Osteoblast (primary cell): ENCODE data around the gene TGM1. TPM values are rescaled to one million over a fixed set of nuclear protein-coding genes. Genes with fewer than 3 reads are reported as not detected.

Source experiments
- DNase-seq: peaks from one replicate; pipeline ENCODE4 v3.0.0; 2011; ENCODE audit warnings: low spot score, mixed read lengths; ENCODE audit not compliant: insufficient read length; ENCODE audit errors: missing footprints
- H2AFZ ChIP-seq: 2 replicates; pipeline ENCODE4 v1.6.0; 2011; ENCODE audit warnings: mild to moderate bottlenecking, low read length
- H3K27ac ChIP-seq: 2 replicates; pipeline ENCODE4 v1.5.1; 2011; ENCODE audit warnings: mild to moderate bottlenecking, low read depth, low read length, moderate library complexity
- H3K27me3 ChIP-seq: 2 replicates; pipeline ENCODE4 v1.6.0; 2012; ENCODE audit warnings: mild to moderate bottlenecking, control low read depth, inconsistent platforms, low read length, moderate library complexity; ENCODE audit not compliant: insufficient read depth
- H3K36me3 ChIP-seq: 2 replicates; pipeline ENCODE4 v1.5.1; 2011; ENCODE audit warnings: mild to moderate bottlenecking, low read length, control low read depth, moderate library complexity; ENCODE audit not compliant: insufficient read depth
- H3K4me1 ChIP-seq: 2 replicates; pipeline ENCODE4 v1.5.1; 2011; ENCODE audit warnings: mild to moderate bottlenecking, low read length, control low read depth, moderate library complexity; ENCODE audit not compliant: insufficient read depth
- H3K4me2 ChIP-seq: 2 replicates; pipeline ENCODE4 v1.6.0; 2011; ENCODE audit warnings: mild to moderate bottlenecking, low read length; ENCODE audit not compliant: insufficient read depth
- H3K4me3 ChIP-seq: fragments of 200-600 bp; sonication (generic); 3 replicates; pipeline ENCODE4 v1.5.1; 2012; ENCODE audit warnings: mild to moderate bottlenecking, low read length, inconsistent platforms; ENCODE audit not compliant: insufficient read depth
- H3K79me2 ChIP-seq: 2 replicates; pipeline ENCODE4 v1.6.0; 2012; ENCODE audit warnings: mild to moderate bottlenecking, low read length, control low read depth, inconsistent platforms; ENCODE audit not compliant: insufficient read depth
- H3K9me3 ChIP-seq: 2 replicates; pipeline ENCODE4 v1.5.1; 2011; ENCODE audit warnings: low read depth, low read length, control low read depth
- H4K20me1 ChIP-seq: 2 replicates; pipeline ENCODE4 v1.6.0; 2012; ENCODE audit warnings: mild to moderate bottlenecking, low read length, control low read depth; ENCODE audit not compliant: insufficient read depth
- CTCF ChIP-seq: IDR thresholded peaks from 2 replicates; pipeline ENCODE4 v1.5.1; 2011; ENCODE audit warnings: mild to moderate bottlenecking, low read depth, low read length, moderate library complexity; ENCODE audit errors: extremely low read depth
- total RNA-seq: library from RNA; depleted of rRNA; stranded (reverse); fragments of >200 nt; gene quantifications from 2 replicates; pipeline ENCODE4 v1.2.3, GENCODE V29; 2012

Gene TGM1
- total RNA-seq, 1 donor = 0.36 TPM

GRCh38 chr14:24310265-24310645 lies 47.3 kb upstream of the TGM1 start:
- H3K79me2 ChIP-seq = no peaks in the 10 kb centered on the region
- H3K4me1 ChIP-seq = peaks cover 15% of the 10 kb centered on the region
- DNase-seq = no peak
- H3K36me3 ChIP-seq = peaks cover 8% of the 10 kb centered on the region
- TF ChIP-seq CTCF = no peak
- no peak overlapping the region for H2AFZ ChIP-seq
- no peaks in the 10 kb centered on the region for H4K20me1 ChIP-seq
- no peak overlapping the region for H3K27ac ChIP-seq
- peak overlapping the region; percentile 63 for H3K4me3 ChIP-seq
- H3K27me3 ChIP-seq = no peaks in the 10 kb centered on the region
- H3K9me3 ChIP-seq = no peaks in the 10 kb centered on the region
- peak overlapping the region; percentile 80 for H3K4me2 ChIP-seq

GRCh38 chr14:24309538-24310264 lies 46.7 kb upstream of the TGM1 start, which contains the start of gene LTB4R2:
Gene LTB4R2, plus strand, starts transcription at chr14:24310140. Its CDS starts 525 bp downstream, at chr14:24310665.
- H2AFZ ChIP-seq = peak within 1 kb of the TSS; percentile 52
- peak within 1 kb of the TSS; percentile 63 for H3K4me3 ChIP-seq
- H3K27ac ChIP-seq = no peak within 1 kb of the TSS
- no peak for TF ChIP-seq CTCF
- H3K4me2 ChIP-seq = peak within 1 kb of the TSS; percentile 80
- H3K79me2 ChIP-seq = no peaks in the 10 kb centered on the region
- H4K20me1 ChIP-seq = no peaks in the 10 kb centered on the region
- no peaks in the 10 kb centered on the region for H3K9me3 ChIP-seq
- DNase-seq = peak; percentile 47
- H3K27me3 ChIP-seq = no peaks in the 10 kb centered on the region
- peaks cover 15% of the 10 kb centered on the region for H3K4me1 ChIP-seq
- peaks cover 13% of the 10 kb centered on the region for H3K36me3 ChIP-seq

- TF ChIP-seq CTCF = peak; percentile 1
These were observed 45.6 kb upstream of the TGM1 start for GRCh38 chr14:24308342-24309124.

More at GRCh38 chr14:24308342-24309124, 45.6 kb upstream of the TGM1 start:
- peak; percentile 83 for DNase-seq
- H3K4me1 ChIP-seq = peaks cover 15% of the 10 kb centered on the region
- H3K9me3 ChIP-seq = no peaks in the 10 kb centered on the region
- H3K36me3 ChIP-seq = peaks cover 25% of the 10 kb centered on the region
- no peak overlapping the region for H3K4me2 ChIP-seq
- no peaks in the 10 kb centered on the region for H4K20me1 ChIP-seq
- H3K79me2 ChIP-seq = no peaks in the 10 kb centered on the region
- H2AFZ ChIP-seq = no peak overlapping the region
- no peak overlapping the region for H3K27ac ChIP-seq
- no peak overlapping the region for H3K4me3 ChIP-seq
- no peaks in the 10 kb centered on the region for H3K27me3 ChIP-seq
